Measurements from ENCODE around the gene KRTAP4-6.
"Not testable (repeated sequence)": the region's sequence is repeated elsewhere in the genome, so short reads cannot be mapped to it uniquely, and the experiment has no call there.

The KRTAP4-6 gene

GRCh38 chr17:41153856-41154255, 13.5 kb upstream of the KRTAP4-6 start:
- H3K27ac Mint-ChIP-seq = no peak overlapping the region
- no peaks in the 10 kb centered on the region for H3K4me1 Mint-ChIP-seq
- DNase-seq (no peak), ATAC-seq (no peak)
- H3K4me3 Mint-ChIP-seq = no peak overlapping the region
- H3K9me3 Mint-ChIP-seq = no peaks in the 10 kb centered on the region
- no peaks in the 10 kb centered on the region for H3K27me3 Mint-ChIP-seq

- no peaks in the 10 kb centered on the region for H3K9me3 Mint-ChIP-seq
- H3K27me3 Mint-ChIP-seq = no peaks in the 10 kb centered on the region
- H3K4me3 Mint-ChIP-seq = no peak overlapping the region
- no peak for ATAC-seq
- no peak overlapping the region for H3K27ac Mint-ChIP-seq
- no peak for DNase-seq
- H3K4me1 Mint-ChIP-seq = no peaks in the 10 kb centered on the region
Measured at GRCh38 chr17:41151525-41151924, 11.2 kb upstream of the KRTAP4-6 start.

- ATAC-seq (no peak), DNase-seq (no peak)
- no peaks in the 10 kb centered on the region for H3K9me3 Mint-ChIP-seq
- no peaks in the 10 kb centered on the region for H3K4me1 Mint-ChIP-seq
- H3K27me3 Mint-ChIP-seq = no peaks in the 10 kb centered on the region
- H3K4me3 Mint-ChIP-seq = no peak overlapping the region
- H3K27ac Mint-ChIP-seq = no peak overlapping the region
Measured at GRCh38 chr17:41150026-41150425, 9.7 kb upstream of the KRTAP4-6 start.

- H3K4me3 Mint-ChIP-seq = no peak within 1 kb of the TSS
- no peaks in the 10 kb centered on the region for H3K4me1 Mint-ChIP-seq
- DNase-seq (no peak), ATAC-seq (no peak)
- no peaks in the 10 kb centered on the region for H3K27me3 Mint-ChIP-seq
- H3K27ac Mint-ChIP-seq = no peak within 1 kb of the TSS
- H3K9me3 Mint-ChIP-seq = no peaks in the 10 kb centered on the region
Measured at GRCh38 chr17:41149652-41149985, 9.3 kb upstream of the KRTAP4-6 start, which contains the start of gene KRTAP4-5. Gene KRTAP4-5 (minus strand): TSS chr17:41149825. CDS start chr17:41149767, 58 bp downstream.

GRCh38 chr17:41148971-41149651, 8.8 kb upstream of the KRTAP4-6 start:
- not testable (repeated sequence) for H3K4me1 Mint-ChIP-seq, H3K27me3 Mint-ChIP-seq, H3K27ac Mint-ChIP-seq, H3K4me3 Mint-ChIP-seq, H3K9me3 Mint-ChIP-seq, DNase-seq, ATAC-seq

- H3K9me3 Mint-ChIP-seq = peaks cover 13% of the 10 kb centered on the region in 2 donors
Measured at GRCh38 chr17:41147531-41148204, 7.3 kb upstream of the KRTAP4-6 start.

GRCh38 chr17:41145261-41145660, 4.9 kb upstream of the KRTAP4-6 start:
- Mint-ChIP-seq H3K4me1 (no peaks in the 10 kb centered on the region), H3K4me3 (no peak overlapping the region), H3K27me3 (no peaks in the 10 kb centered on the region), H3K9me3 (peaks cover 23 to 26% of the 10 kb centered on the region in 2 donors), H3K27ac (no peak overlapping the region)
- no peak for ATAC-seq
- DNase-seq = no peak

More at GRCh38 chr17:41147531-41148204, 7.3 kb upstream of the KRTAP4-6 start:
- no peak overlapping the region for H3K27ac Mint-ChIP-seq
- no peaks in the 10 kb centered on the region for H3K27me3 Mint-ChIP-seq
- ATAC-seq (no peak), DNase-seq (no peak)
- H3K4me1 Mint-ChIP-seq = no peaks in the 10 kb centered on the region
- H3K4me3 Mint-ChIP-seq = no peak overlapping the region

GRCh38 chr17:41144846-41145245, 4.5 kb upstream of the KRTAP4-6 start:
- Mint-ChIP-seq H3K27ac (no peak overlapping the region), H3K27me3 (no peaks in the 10 kb centered on the region), H3K4me3 (no peak overlapping the region), H3K9me3 (peaks cover 23 to 30% of the 10 kb centered on the region in 2 donors), H3K4me1 (no peaks in the 10 kb centered on the region)
- DNase-seq (no peak), ATAC-seq (no peak)

GRCh38 chr17:41141361-41141760, 1.0 kb upstream of the KRTAP4-6 start:
- no peak overlapping the region for H3K4me3 Mint-ChIP-seq
- H3K4me1 Mint-ChIP-seq = no peaks in the 10 kb centered on the region
- ATAC-seq (no peak), DNase-seq (no peak)
- H3K27me3 Mint-ChIP-seq = no peaks in the 10 kb centered on the region
- no peak overlapping the region for H3K27ac Mint-ChIP-seq
- peaks cover 28 to 43% of the 10 kb centered on the region in 2 donors for H3K9me3 Mint-ChIP-seq

- not testable (repeated sequence) for H3K27ac Mint-ChIP-seq, H3K27me3 Mint-ChIP-seq, H3K4me3 Mint-ChIP-seq, ATAC-seq, DNase-seq, H3K4me1 Mint-ChIP-seq
- H3K9me3 Mint-ChIP-seq = peaks cover 28 to 43% of the 10 kb centered on the region in 2 donors
Measured at GRCh38 chr17:41139865-41140264, 479 bp downstream of the KRTAP4-6 start.

- Mint-ChIP-seq H3K4me3 (peak overlapping the region in 1 of 2 donors; percentile 70), H3K9me3 (peaks cover 0 to 7% of the 10 kb centered on the region in 2 donors), H3K27ac (peak overlapping the region in 1 of 2 donors; percentile 75), H3K4me1 (peaks cover 41% of the 10 kb centered on the region), H3K27me3 (no peaks in the 10 kb centered on the region)
- DNase-seq (no peak), ATAC-seq (no peak)
Measured at GRCh38 chr17:41133880-41134735, 6.2 kb downstream of the KRTAP4-6 start.

GRCh38 chr17:41131979-41132378, 8.4 kb downstream of the KRTAP4-6 start:
- no peaks in the 10 kb centered on the region for H3K9me3 Mint-ChIP-seq
- ATAC-seq (peak; percentile 61), DNase-seq (no peak)
- H3K4me1 Mint-ChIP-seq = peaks cover 52% of the 10 kb centered on the region
- H3K27me3 Mint-ChIP-seq = no peaks in the 10 kb centered on the region
- H3K27ac Mint-ChIP-seq = no peak overlapping the region
- H3K4me3 Mint-ChIP-seq = no peak overlapping the region

GRCh38 chr17:41127371-41127770, 13.0 kb downstream of the KRTAP4-6 start:
- H3K27ac Mint-ChIP-seq = no peak overlapping the region
- H3K4me3 Mint-ChIP-seq = no peak overlapping the region
- ATAC-seq = no peak
- H3K27me3 Mint-ChIP-seq = no peaks in the 10 kb centered on the region
- peaks cover 77% of the 10 kb centered on the region for H3K4me1 Mint-ChIP-seq
- DNase-seq = no peak
- H3K9me3 Mint-ChIP-seq = peaks cover 0 to 1% of the 10 kb centered on the region in 2 donors

- ATAC-seq (no peak), DNase-seq (no peak)
- Mint-ChIP-seq H3K4me1 (peaks cover 68% of the 10 kb centered on the region), H3K27ac (no peak overlapping the region), H3K4me3 (no peak overlapping the region), H3K27me3 (no peaks in the 10 kb centered on the region), H3K9me3 (peaks cover 0 to 3% of the 10 kb centered on the region in 2 donors)
Measured at GRCh38 chr17:41126412-41126811, 13.9 kb downstream of the KRTAP4-6 start.

GRCh38 chr17:41125064-41125463, 15.3 kb downstream of the KRTAP4-6 start:
- H3K4me1 Mint-ChIP-seq = peaks cover 65% of the 10 kb centered on the region
- H3K4me3 Mint-ChIP-seq = no peak overlapping the region
- ATAC-seq = no peak
- peaks cover 0 to 7% of the 10 kb centered on the region in 2 donors for H3K9me3 Mint-ChIP-seq
- H3K27me3 Mint-ChIP-seq = no peaks in the 10 kb centered on the region
- DNase-seq = no peak
- H3K27ac Mint-ChIP-seq = no peak overlapping the region

- not testable (repeated sequence) for H3K9me3 Mint-ChIP-seq, H3K27me3 Mint-ChIP-seq, DNase-seq, ATAC-seq
- H3K27ac Mint-ChIP-seq = peak within 1 kb of the TSS in 1 of 2 donors; percentile 76
- peaks cover 62% of the 10 kb centered on the region for H3K4me1 Mint-ChIP-seq
- H3K4me3 Mint-ChIP-seq = peak within 1 kb of the TSS; percentile 72
Measured at GRCh38 chr17:41123991-41124371, 16.4 kb downstream of the KRTAP4-6 start, which contains the start of gene KRTAP4-12. Gene KRTAP4-12 (minus strand): TSS chr17:41124182. CDS start chr17:41124122, 60 bp downstream.

Data from stimulated activated naive CD8-positive, alpha-beta T cell treated with anti-CD3 and anti-CD28 coated beads, Interleukin-15, amount 100 ng/mL, for 72 hours (primary cell).